ENCODE measurements around the gene EMC10.
"Not testable (repeated sequence)": the region's sequence is repeated elsewhere in the genome, so short reads cannot be mapped to it uniquely, and the experiment has no call there.

EMC10 gene

GRCh38 chr19:50476224-50476906, at the start of gene EMC10, which contains the start of gene GARIN5A:
EMC10 (plus strand) TSS chr19:50476507; CDS start chr19:50476545, 38 bp downstream.
GARIN5A (minus strand) TSS chr19:50476848; CDS start chr19:50476388, 460 bp downstream.
- peak; percentile 95 for DNase-seq

GRCh38 chr19:50427318-50427925, 48.9 kb upstream of the EMC10 start:
- DNase-seq: no peak

- peak; percentile 93 for DNase-seq
Observed at GRCh38 chr19:50427997-50428425, 48.3 kb upstream of the EMC10 start.

GRCh38 chr19:50428772-50429463, 47.4 kb upstream of the EMC10 start:
- DNase-seq: no peak

- DNase-seq: no peak
Observed at GRCh38 chr19:50430888-50431342, 45.4 kb upstream of the EMC10 start.

GRCh38 chr19:50431343-50432220, 44.7 kb upstream of the EMC10 start:
- DNase-seq: peak; percentile 94

GRCh38 chr19:50432221-50433028, 43.9 kb upstream of the EMC10 start, which contains the start of gene MYBPC2:
MYBPC2 (plus strand) TSS chr19:50432892; CDS start chr19:50432954, 62 bp downstream.
- DNase-seq: peak; percentile 78

GRCh38 chr19:50433201-50434180, 42.8 kb upstream of the EMC10 start:
- no peak for DNase-seq

- peak; percentile 52 for DNase-seq
Observed at GRCh38 chr19:50434525-50434924, 41.8 kb upstream of the EMC10 start.

GRCh38 chr19:50435221-50435620, 41.1 kb upstream of the EMC10 start:
- no peak for DNase-seq

- no peak for DNase-seq
Observed at GRCh38 chr19:50435627-50436026, 40.7 kb upstream of the EMC10 start.

GRCh38 chr19:50437862-50438449, 38.4 kb upstream of the EMC10 start:
- no peak for DNase-seq

GRCh38 chr19:50439130-50439529, 37.2 kb upstream of the EMC10 start:
- not testable (repeated sequence) for DNase-seq

GRCh38 chr19:50444059-50444458, 32.2 kb upstream of the EMC10 start:
- DNase-seq: no peak

GRCh38 chr19:50447053-50447452, 29.3 kb upstream of the EMC10 start:
- DNase-seq: no peak

GRCh38 chr19:50447750-50448149, 28.6 kb upstream of the EMC10 start:
- DNase-seq: no peak

GRCh38 chr19:50449236-50449899, 26.9 kb upstream of the EMC10 start:
- no peak for DNase-seq

GRCh38 chr19:50450369-50451222, 25.7 kb upstream of the EMC10 start:
- DNase-seq: no peak

- DNase-seq: no peak
Observed at GRCh38 chr19:50451223-50451534, 25.1 kb upstream of the EMC10 start.
